GM19328 (cell line): ENCODE measurements around the gene TACC3.

Experiments used
- ATAC-seq: cut with Tn5 transposase; IDR thresholded peaks from one replicate; pipeline ENCODE4 v1.9.1; 2021; ENCODE audit warnings: mild to moderate bottlenecking, moderate library complexity; ENCODE audit not compliant: unreplicated experiment

The TACC3 gene

DNA sequence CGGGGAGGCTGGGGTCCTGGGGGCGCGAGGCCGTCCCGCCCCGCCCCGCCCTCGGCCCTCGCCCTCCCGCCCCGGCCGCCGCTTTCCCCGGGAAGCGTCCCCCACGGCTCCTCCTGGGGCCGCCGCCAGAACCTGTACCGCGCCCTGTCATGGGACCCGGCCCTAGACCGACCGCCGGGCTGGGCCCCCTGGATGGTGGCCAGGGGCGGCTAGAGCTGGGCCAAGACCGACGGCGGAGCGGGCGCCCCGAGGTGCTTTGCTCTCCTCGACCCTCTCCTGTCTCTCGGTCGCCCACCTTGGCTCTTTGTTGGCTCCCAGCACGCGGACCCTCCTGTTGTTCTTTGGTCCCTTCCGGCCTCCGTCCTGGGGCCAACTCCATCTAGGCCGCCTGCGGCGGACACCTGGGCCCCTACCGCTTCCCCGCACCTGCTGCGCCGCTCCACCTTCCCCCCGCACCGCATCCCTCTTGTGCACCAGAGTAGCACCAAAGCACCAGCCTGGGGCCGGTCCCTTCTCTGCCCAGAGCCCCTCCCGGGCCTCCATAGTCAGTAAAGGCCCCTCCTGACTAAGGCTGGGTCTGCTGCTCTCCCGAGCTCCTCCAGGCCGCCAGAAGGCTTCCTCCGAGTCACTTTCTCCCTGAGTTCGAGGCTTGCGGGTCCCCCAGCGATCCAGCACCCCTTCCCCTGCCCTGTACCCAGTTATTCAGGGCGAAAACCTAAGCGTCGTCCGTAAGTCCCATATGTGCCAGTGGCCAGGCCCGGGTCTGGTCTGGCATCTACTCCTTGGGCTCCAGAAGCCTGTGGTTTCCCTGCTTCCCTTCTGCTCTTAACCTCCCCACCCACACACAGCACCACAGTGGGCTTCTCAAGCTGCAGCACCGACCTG, 587 bp downstream of the TACC3 start:
- ATAC-seq: peak; percentile 4

DNA sequence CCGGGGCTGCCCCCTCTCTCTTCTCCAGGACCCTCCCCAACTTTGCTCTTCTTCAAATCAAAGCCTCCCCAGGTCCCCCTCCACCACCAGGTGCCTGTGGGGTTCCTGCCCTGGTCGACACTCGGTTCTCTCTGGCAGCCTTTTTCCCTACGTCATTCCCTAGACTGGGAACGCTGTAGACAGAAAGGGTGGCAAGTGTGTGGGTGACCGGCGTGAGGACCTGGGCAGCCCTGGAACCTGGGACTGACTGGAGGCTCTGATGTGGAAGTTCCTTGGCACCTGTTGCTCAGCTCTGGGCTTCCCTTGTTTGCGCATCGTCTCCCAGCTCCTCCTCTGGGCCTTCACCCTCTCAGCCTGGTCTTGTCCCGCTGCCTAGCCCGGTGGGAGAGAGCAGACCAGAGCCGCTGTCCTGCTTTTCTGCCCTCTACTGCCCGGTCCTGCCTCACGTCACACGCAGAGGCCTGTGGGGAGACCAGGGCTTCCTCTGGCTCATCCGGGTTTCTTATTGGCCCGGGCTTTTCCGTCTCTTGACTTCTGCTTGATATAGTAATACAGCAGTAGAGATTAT, 1.3 kb downstream of the TACC3 start:
- ATAC-seq: no peak

DNA sequence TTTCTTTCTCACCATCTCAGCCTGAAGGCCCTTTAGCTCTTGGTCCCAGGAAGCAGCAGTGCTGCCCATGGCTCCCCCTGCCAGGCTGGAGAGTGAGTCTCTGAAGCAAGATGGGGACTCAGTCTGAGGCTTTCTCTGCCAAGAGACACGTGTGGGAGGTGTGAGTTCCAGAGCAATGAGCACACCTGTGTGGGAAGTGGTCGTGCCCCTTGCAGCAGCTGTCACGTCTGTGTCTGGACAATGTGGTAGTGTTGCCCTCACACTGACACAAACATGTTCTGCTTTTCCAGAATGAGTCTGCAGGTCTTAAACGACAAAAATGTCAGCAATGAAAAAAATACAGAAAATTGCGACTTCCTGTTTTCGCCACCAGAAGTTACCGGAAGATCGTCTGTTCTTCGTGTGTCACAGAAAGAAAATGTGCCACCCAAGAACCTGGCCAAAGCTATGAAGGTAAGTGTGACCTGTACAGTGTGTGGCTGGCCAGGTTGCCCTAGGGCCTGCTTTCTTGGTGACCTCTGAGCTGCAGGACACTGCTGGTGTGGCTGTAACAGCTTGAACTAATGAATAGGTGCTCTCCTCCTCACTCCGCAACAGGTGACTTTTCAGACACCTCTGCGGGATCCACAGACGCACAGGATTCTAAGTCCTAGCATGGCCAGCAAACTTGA, 1.9 kb downstream of the TACC3 start:
- no peak for ATAC-seq

DNA sequence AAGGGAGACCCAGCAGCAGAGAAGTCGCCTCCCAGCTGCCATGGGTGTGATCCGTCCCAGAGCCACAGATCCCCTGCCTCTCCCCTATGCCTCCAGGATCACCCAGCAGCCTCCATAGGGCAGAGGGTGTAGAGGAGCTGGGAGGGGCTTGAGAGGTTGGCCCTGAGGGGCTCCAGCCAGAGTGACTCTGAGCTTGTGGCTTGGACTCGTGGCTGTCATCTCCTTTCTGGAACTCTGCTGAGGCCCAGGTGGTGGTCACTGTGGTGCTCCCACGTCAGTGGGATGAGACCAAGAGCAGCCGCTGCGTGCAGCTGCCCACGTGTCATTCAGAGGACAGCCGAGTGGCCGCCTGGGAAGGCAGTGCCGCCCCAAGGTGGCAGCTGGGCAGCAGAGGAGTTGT, 4.2 kb downstream of the TACC3 start:
- ATAC-seq: no peak

DNA sequence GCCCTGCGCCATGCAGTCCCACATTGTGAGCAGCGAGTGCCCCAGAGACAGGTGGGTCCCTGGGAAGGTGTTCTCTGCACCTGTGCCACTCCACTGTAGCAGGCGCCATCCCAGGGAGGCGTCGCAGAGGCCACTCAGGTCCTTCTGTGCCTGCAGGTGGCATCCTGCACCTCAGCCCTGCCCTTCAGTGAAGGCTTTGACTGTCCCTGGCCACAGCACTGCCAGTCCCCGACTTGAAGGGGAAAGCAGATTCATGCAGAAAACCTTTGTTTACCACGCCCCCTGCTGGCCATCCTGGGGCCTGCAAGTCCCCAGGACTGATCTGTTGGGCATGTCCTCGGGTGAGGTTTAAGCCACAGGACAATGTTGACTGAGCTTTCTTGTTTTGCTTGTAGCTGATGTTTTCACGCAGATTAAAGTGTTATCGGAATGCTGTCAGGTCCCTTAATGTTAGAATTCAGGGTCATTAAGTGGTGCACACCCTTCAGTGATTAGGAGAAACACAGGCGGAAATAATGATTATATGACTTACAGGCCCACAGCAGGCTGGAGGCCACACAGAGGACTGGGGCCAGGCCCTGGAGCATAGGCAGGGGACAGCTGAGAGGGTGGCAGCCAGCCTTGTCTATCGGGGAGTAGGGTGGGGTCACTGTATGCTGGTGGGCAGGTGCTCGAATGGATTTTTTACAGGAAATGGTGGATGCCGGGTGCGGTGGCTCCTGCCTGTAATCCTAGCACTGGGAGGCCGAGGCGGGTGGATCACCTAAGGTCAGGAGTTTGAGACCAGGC, 5.0 kb downstream of the TACC3 start:
- no peak for ATAC-seq

DNA sequence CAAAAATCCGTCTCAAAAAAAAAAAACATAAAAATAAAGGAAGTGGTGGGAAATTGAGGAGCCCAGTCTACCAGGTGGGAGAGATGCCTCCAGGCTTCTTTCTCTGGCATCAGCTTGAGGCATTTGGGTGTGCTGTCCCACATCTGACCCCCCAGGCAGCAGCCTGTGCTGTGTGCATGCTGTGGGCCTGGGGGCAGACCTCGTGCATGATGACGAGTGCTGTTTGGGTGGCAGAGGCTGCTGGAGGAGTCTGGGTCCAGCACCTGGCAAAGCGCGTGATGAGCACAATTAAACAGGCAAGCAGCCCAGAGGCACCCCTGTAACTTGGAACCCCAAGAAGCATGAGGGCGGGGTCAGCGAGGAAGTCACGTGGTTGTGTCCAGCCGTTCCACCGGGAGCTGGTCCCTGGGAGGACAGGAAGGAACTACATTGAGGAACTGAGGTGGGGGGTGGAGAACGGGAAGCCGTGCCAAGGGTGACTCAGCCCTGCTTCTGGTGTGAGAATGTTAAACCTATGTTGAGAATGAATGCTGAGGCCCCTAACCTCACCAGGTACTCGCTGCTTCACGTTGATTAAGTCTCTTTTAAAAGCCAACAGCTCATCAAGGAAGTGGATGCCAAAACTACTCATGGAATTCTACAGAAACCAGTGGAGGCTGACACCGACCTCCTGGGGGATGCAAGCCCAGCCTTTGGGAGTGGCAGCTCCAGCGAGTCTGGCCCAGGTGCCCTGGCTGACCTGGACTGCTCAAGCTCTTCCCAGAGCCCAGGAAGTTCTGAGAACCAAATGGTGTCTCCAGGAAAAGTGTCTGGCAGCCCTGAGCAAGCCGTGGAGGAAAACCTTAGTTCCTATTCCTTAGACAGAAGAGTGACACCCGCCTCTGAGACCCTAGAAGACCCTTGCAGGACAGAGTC, 6.1 kb downstream of the TACC3 start:
- ATAC-seq: no peak

DNA sequence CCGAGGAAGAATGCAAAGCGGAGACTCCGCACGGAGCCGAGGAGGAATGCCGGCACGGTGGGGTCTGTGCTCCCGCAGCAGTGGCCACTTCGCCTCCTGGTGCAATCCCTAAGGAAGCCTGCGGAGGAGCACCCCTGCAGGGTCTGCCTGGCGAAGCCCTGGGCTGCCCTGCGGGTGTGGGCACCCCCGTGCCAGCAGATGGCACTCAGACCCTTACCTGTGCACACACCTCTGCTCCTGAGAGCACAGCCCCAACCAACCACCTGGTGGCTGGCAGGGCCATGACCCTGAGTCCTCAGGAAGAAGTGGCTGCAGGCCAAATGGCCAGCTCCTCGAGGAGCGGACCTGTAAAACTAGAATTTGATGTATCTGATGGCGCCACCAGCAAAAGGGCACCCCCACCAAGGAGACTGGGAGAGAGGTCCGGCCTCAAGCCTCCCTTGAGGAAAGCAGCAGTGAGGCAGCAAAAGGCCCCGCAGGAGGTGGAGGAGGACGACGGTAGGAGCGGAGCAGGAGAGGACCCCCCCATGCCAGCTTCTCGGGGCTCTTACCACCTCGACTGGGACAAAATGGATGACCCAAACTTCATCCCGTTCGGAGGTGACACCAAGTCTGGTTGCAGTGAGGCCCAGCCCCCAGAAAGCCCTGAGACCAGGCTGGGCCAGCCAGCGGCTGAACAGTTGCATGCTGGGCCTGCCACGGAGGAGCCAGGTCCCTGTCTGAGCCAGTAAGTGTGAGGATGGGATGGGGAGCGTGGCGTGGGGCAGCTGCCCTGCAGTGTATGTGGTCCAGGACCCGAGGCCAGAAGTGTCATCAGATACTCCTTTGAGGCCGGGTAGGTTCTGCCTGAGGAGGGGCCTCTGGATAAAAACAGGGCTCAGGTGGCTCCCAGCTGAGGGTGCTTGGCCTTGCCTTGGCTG, 7.0 kb downstream of the TACC3 start:
- no peak for ATAC-seq

DNA sequence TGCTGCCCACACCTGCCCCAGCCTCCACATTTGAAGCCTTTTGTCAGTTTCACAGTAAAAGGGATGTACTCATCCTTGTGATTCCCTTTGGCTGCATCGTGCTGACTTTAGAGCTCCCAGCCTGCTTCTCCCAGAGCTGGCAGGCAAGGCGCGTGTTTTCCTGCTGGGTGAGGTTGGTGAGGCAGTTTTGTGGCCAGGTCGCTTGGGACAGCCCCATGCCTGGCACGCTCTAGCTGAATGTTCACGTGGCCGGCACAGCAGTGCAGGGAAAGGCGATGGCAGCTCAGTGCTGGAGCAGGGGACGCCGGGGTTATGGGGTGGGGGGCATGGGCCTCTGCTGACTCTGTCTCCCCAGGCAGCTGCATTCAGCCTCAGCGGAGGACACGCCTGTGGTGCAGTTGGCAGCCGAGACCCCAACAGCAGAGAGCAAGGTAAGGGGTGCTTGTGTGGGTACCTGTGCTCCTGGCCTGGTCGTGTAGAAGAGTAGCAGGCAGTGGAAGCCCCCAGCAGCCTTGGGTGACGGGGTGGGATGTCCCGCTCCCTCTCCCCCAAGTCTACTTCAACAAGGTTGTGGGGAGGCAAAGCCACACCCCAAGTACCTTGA, 9.3 kb downstream of the TACC3 start:
- no peak for ATAC-seq

DNA sequence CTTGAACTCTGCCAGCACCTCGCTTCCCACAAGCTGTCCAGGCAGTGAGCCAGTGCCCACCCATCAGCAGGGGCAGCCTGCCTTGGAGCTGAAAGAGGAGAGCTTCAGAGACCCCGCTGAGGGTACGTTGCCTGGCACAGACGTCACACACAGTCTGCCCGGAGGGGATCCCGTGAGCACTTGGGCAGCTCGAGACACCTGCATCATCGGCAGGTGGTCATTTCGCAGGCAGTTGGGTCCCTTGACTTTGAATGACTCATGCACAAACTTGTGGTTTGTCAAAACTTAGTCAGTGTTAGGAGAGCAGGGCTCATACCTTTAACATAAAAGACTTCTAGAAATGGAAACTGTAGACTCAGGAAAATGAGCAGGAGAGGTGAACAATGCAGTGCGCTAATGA, 9.9 kb downstream of the TACC3 start:
- no peak for ATAC-seq

DNA sequence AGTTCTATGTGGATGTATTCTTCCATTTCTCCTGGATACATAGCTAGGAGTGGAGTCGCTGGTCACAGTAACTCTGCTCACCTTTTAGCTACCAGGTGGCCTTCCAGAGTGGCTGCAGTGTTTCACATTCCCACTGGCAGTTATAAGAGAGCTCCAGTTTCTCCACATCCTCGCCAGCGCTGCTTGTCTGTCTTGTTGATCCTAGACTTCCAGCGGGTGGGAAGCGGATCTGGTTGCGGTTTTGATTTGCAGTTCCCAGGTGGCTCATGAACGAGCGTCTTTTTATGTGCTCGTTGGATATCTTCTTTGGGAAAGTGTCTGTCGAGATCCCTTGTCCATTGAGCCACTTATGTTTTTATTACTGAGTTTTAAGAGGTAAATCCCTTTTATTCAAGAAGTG, 11.6 kb downstream of the TACC3 start:
- ATAC-seq: no peak

DNA sequence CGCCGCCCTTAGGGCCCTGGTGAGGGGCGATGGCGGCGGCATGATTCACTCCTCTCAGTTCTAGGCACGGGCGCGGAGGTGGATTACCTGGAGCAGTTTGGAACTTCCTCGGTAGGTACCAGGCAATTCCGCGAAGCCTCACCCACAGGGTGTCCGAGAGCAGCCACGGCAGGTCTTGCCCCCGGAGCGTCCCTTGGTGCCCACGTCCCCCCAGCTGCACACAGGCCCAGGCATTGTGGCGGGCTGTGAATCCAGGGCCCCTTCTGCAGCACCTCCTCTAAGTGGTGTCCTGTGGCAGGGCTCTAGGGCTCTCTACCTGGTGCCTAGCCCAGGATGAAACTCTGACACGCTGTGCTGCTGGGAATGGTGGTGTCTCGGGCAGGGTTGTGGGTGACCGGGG, 13.9 kb downstream of the TACC3 start:
- ATAC-seq: no peak

DNA sequence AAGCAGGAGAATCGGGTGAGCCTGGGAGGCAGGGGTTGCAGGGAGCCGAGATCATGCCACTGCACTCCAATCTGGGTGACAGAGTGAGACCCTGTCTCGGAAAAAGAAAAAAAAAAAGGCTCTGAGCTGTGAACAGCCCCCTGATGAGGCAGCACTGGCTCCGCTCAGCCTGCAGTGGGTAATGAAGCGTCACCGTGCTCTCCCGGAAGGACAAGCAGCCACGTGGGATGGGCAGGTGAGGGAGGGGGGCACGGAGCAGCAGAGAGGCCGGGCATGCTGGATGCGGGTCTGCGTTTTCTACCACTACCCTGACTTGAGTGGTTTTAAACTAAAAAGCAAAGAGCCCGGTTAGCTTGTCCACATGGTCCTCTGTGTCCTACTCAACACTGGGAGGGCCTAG, 15.5 kb downstream of the TACC3 start:
- ATAC-seq: no peak

DNA sequence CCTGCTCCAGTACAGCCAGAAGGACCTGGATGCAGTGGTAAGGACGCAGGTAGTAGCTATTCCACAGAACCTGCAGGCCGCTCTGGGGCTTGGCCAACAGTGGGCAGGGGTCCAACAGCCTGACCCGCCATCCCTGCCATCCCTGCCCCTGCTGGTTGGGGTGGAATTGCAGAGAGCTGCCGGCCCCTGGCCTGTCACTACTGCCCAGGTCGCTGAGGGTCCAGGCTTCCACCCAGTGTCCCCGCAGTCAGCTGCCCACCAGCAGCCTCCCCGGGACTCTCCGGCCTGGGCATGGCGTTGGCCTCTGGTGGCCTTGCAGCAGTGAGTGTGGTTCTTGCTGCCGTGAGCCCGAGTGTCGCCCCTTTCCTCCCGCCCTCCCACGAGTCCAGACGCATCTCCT, 16.3 kb downstream of the TACC3 start:
- ATAC-seq: no peak

DNA sequence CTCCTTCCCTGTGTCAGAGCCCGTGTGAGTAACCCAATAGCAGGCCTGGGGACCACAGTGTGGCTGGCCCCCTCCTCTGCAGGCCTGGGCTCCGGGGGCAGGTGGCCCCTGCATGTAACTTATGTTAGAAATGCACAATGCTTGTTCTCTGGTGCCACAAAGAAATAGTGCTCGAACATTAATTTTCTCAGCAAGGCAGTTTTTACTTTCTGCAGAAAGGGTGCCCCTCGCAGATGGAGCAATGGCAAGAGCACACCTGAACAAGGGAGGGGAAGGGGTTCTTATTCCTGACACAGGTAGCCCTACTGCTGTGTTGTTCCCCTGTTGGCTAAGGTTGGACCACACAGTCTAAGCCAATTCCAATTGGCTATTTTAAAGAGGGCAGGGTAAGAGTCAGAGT, 17.1 kb downstream of the TACC3 start:
- no peak for ATAC-seq

DNA sequence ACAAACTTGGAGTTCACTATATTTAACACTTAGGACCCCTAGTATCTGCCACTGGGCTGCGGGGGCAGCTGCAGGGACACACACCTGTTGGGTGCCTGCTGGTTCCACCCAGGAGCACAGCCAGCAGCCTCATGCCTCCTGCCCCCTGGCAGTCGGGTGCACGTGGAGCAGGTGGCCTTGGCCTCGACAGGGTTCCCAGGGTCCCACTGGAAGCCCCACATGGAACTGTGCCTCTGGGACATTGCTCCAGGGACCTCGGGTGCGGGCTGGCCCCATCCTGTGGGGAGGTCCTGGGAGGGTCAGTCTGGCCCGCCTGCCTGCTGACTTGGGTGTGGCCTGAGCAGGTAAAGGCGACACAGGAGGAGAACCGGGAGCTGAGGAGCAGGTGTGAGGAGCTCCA, 18.0 kb downstream of the TACC3 start:
- ATAC-seq: no peak

DNA sequence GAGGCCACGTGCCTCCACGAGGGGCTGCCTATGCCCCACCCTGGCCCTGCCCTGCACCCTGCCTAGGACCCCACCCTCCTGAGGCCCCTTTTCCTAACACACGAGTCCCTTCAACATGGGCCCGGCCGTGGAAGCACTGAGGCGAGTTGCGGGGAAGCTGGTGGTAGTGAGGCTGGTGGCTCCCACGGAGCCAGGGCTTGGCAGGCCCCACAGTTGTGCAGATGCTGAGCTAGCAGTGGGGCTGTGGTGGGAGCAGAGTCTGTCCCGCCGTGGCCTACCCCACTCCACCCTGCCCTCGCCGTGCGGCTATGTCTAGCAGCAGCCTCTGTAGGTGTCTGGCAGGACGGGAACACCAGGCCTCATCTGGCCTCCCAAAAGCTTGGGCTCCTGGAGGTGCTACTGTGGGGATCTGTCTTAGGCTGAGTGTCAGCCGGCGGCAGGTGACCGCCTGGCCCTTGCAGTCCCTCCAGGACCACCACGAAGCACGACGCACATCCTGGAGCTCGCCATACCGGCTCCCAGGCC, 18.8 kb downstream of the TACC3 start:
- ATAC-seq: no peak

DNA sequence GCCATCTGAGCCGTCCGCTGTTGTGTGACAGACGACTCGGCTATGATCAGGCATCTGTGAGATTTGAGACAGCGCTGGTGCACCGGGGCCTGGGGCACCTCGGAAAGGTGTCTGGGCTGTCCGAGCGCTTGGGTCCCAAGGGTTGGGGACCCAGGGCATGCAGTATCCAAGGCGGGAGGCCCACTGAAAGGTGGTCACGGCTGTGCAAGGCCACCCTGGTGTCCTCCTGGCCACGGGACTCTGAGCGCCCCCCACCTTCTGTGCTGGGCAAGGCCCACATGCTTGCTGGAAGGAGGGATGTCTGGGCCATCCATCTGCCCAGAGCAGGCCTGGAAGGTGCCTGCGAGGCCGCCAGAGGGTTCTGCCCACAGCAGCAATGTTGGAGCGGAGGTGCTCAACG, 19.9 kb downstream of the TACC3 start:
- no peak for ATAC-seq

DNA sequence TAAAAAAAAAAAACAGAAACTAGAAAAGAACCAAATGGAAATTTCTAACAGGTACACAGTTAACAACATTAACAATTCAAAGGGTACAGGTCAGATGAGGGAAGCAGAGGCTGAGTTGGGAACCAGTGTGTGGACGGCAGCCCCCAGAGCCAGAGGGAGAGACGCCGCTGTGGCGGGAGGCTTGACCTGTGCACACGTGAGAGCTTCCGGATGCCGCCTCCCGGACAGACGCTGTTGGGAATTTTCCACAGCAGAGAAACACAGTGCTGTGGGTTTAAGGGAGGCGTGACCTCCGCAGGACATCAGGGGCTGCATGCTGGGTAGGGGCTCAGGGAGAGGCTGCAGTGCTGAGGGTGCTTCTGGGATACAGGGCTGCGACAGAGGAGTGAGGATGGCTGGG, 22.2 kb downstream of the TACC3 start:
- ATAC-seq: no peak

DNA sequence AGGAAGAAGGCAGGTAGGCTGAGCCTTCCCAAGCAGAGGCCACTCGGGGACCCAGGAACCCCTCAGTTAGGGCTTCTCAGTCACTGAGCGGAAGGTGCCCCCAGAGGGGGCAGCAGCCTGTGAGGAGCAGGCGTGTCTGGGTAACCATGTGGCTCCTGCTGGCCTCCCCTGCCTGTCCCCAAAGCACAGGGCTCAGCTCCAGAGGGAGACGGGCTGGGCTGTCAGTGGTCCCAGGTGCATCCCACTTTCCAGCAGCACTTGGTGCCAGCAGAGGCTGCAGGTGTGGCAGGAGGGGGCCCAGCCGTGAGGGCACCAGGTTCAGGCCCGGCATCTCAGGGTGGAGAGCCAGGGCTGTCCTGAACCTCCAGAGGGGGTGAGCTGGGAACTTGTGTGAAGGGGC, 22.7 kb downstream of the TACC3 start:
- ATAC-seq: no peak
